Lower leg skin (tissue), 3 donors: ENCODE data around the gene GPRIN1.

Source experiments
- CTCF ChIP-seq, 3 donors: fragments of 450-650 bp; IDR thresholded peaks; one replicate each; pipeline ENCODE4 v1.5.1; 2016; ENCODE audit warnings: antibody characterized with exemption in 3 of 3, mild to moderate bottlenecking in 3 of 3, moderate library complexity in 2 of 3
- POLR2A ChIP-seq, 2 donors: fragments of 450-650 bp; IDR thresholded peaks; one replicate each; pipeline ENCODE4 v1.6.1; 2016 to 2017; ENCODE audit warnings: antibody characterized with exemption in 2 of 2, mild to moderate bottlenecking in 1 of 2, moderate library complexity in 1 of 2

DNA sequence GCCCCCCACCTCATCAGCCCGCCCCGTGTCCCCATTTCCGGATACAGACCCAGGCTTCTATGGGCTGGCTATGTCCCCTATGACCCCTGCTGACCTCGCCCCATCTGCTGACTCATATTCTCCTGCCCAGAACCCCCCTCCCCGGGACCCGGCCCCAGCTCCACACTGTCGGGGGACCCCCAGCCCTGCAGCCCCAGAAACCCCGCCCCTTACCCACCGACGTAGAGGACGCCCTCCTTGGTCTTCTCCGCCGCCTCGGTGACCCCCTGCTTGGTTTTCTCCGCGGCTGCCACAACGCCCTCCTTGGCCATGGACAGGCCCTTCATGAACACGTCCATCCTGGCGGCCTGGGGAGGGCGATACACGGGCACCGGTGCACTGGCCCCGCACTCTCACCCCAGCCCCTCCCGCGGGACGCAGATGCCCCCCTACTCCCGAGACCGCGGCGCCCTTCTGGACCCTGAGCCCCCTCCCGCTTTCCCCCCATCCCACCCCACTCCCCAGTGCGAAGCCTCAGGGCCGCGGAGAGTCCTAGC, 19.4 kb upstream of the GPRIN1 start:
- TF ChIP-seq CTCF (IDR thresholded peaks at IDR 0.05), result no peak
- no peak for TF ChIP-seq POLR2A (IDR thresholded peaks at IDR 0.05)
